K562 (cell line): Measurements from ENCODE around the gene TTC39B. TPM values are rescaled to one million over a fixed set of nuclear protein-coding genes. Genes with fewer than 3 reads are reported as not detected.
A peak's percentile ranks its signal among the peaks of the same experiment; 100 is the strongest.

Experiments used
- ATAC-seq: fragments of 200-7000 bp; cut with Tn5 transposase; 3 replicates; pipeline ENCODE4 v1.9.1; 2020; ENCODE audit warnings: moderate library complexity
- BruUV-seq: library from RNA; stranded (reverse); fragments of 400-500 nt; replicated peaks from 2 replicates; lab custom pipeline; 2021; lab: Mats Ljungman, UMichigan
- CTCF ChIA-PET: fragments of 300-600 bp; formaldehyde crosslinking; extraction: SDS; loops from one replicate; lab custom pipeline; 2021; ENCODE audit warnings: low intra/inter-chr PET ratio; lab: Yijun Ruan, JAX
- POLR2A ChIA-PET: fragments of 300-600, 350-650 bp; sonication (Branson Sonifier 250); formaldehyde crosslinking; extraction: SDS; loops from one replicate; lab custom pipeline; 2021; ENCODE audit warnings: antibody characterized with exemption, inconsistent platforms; lab: Yijun Ruan, JAX
- DNase-seq, 4 experiments: peaks; one replicate each; pipeline versions ENCODE4 v3.0.0 to v3.0.0-alpha.2; 2011 to 2018; ENCODE audit warnings: low spot score in 3 of 4, mixed read lengths in 3 of 4; ENCODE audit errors: extremely low read depth in 1 of 4
- FAIRE-seq: peaks from 2 replicates; lab custom pipeline; 2011; peaks lifted over from hg19 to GRCh38; lab: Jason Lieb, UNC
- H2AFZ ChIP-seq: 2 replicates; pipeline ENCODE4 v1.6.0; 2011; ENCODE audit warnings: low read depth, low read length, control low read depth, inconsistent platforms
- H3K27ac ChIP-seq: fragments of 200-600 bp; 3 replicates; pipeline ENCODE4 v1.8.0; 2011; ENCODE audit warnings: low read depth, mild to moderate bottlenecking, control low read depth, inconsistent platforms, low read length, moderate library complexity, mixed read lengths; ENCODE audit errors: extremely low read depth
- H3K27me3 ChIP-seq, 2 experiments: fragments of 300-600 bp in 1 of 2; 2 replicates in 1 of 2; 3 replicates in 1 of 2; pipeline versions ENCODE4 v1.6.0 to v1.8.0; 2011; ENCODE audit warnings: inconsistent platforms in 2 of 2, low read length in 2 of 2, mild to moderate bottlenecking in 1 of 2, mixed read lengths in 1 of 2, moderate library complexity in 1 of 2; ENCODE audit not compliant: control insufficient read depth in 2 of 2, insufficient read depth in 2 of 2
- H3K36me3 ChIP-seq: fragments of 300-600 bp; 3 replicates; pipeline ENCODE4 v1.8.0; 2011; ENCODE audit warnings: mild to moderate bottlenecking, low read length, inconsistent platforms; ENCODE audit not compliant: control insufficient read depth, insufficient read depth
- H3K4me1 ChIP-seq, 2 experiments: fragments of 200-600 bp in 1 of 2; replicated peaks in 1 of 2; 2 replicates in 1 of 2; 3 replicates in 1 of 2; pipeline versions ENCODE4 v1.5.1 to v1.8.0; 2011; ENCODE audit warnings: inconsistent platforms in 2 of 2, low read length in 2 of 2, mild to moderate bottlenecking in 1 of 2, mixed read lengths in 1 of 2, moderate library complexity in 1 of 2; ENCODE audit not compliant: control insufficient read depth in 2 of 2, insufficient read depth in 2 of 2
- H3K4me2 ChIP-seq: 2 replicates; pipeline ENCODE4 v1.6.1; 2011; ENCODE audit warnings: low read length, control low read depth, inconsistent platforms, mixed read lengths; ENCODE audit not compliant: insufficient read depth
- H3K4me3 ChIP-seq: fragments of 200-600 bp; sonication (generic), shearing (Covaris generic); 2 replicates; pipeline ENCODE4 v1.5.1; 2016; ENCODE audit warnings: control low read depth, inconsistent platforms
- H3K79me2 ChIP-seq: fragments of 200-600 bp; 3 replicates; pipeline ENCODE4 v1.8.0; 2011; ENCODE audit warnings: low read length, inconsistent platforms; ENCODE audit not compliant: control insufficient read depth, insufficient read depth
- H3K9ac ChIP-seq, 2 experiments: 2 replicates each; pipeline versions ENCODE4 v1.6.0 to v1.6.1; 2011; ENCODE audit warnings: low read depth in 2 of 2, low read length in 2 of 2, control low read depth in 1 of 2, inconsistent platforms in 1 of 2, mild to moderate bottlenecking in 1 of 2, mixed read lengths in 1 of 2; ENCODE audit not compliant: insufficient read depth in 1 of 2
- H3K9me1 ChIP-seq: one replicate; pipeline ENCODE4 v1.6.0; 2011; ENCODE audit warnings: inconsistent platforms, mild to moderate bottlenecking, low read length, moderate library complexity; ENCODE audit not compliant: control insufficient read depth, insufficient read depth
- H3K9me3 ChIP-seq: replicated peaks from 2 replicates; pipeline ENCODE4 v1.5.1; 2011; ENCODE audit warnings: low read depth, low read length, inconsistent platforms; ENCODE audit not compliant: control insufficient read depth, insufficient read depth
- H4K20me1 ChIP-seq: replicated peaks from 2 replicates; pipeline ENCODE4 v1.6.1; 2011; ENCODE audit warnings: low read length, inconsistent platforms, mixed read lengths; ENCODE audit not compliant: control insufficient read depth, insufficient read depth
- ELF1 ChIP-seq: fragments of 200-800 bp; sonication (Bioruptor generic); IDR thresholded peaks from 2 replicates; pipeline ENCODE4 v1.6.1; 2016; ENCODE audit warnings: missing genetic modification characterization, missing compliant biosample characterization
- IFI16 ChIP-seq: fragments of 250-450 bp; sonication (Bioruptor Pico); IDR thresholded peaks from 2 replicates; pipeline ENCODE4 v2.1.2; 2022; ENCODE audit warnings: mild to moderate bottlenecking, inconsistent platforms
- RHOXF2B ChIP-seq: fragments of 250-450 bp; sonication (Bioruptor Pico); conservative IDR thresholded peaks from 2 replicates; pipeline ENCODE4 v1.5.1; 2021
- ZNF12 ChIP-seq: sonication (generic); formaldehyde crosslinking; IDR thresholded peaks from 2 replicates; pipeline ENCODE4 v1.4.0; 2020; ENCODE audit warnings: mild to moderate bottlenecking, missing genetic modification reagents
- ZNF76 ChIP-seq: fragments of 250-450 bp; sonication (Bioruptor Pico); IDR thresholded peaks from 2 replicates; pipeline ENCODE4 v1.4.0; 2020; ENCODE audit warnings: mild to moderate bottlenecking, moderate library complexity, borderline replicate concordance
- WGBS: fragments of 100-300 bp; shearing (Covaris generic); methylation state at CpG from one replicate; pipeline ENCODE4 v1.1.6; 2016; ENCODE audit warnings: low coverage, mixed read lengths; ENCODE audit not compliant: insufficient coverage; ENCODE audit errors: missing lambda C conversion rate; 5-methylcytosine and 5-hydroxymethylcytosine counted together
- in situ Hi-C: fragments of 300-500 bp; cut with MboI; formaldehyde crosslinking; loops from 4 replicates; pipeline ENCODE4 v1.15.0; 2018; ENCODE audit warnings: inconsistent platforms, mixed read lengths
- intact Hi-C: fragments of 100-400 bp; cut with micrococcal nuclease; formaldehyde crosslinking; loops from 2 replicates; pipeline ENCODE4 v1.14.2; 2022
- polyA plus RNA-seq, 8 experiments: library from polyadenylated mRNA; depleted of rRNA in 4 of 8; stranded (reverse) in 5 of 8; unstranded in 3 of 8; fragments of >200 nt; fragmentation: Nextera tagmentation in 2 of 8; fragmentation: Illumina TruSeq in 1 of 8; extraction: Ambion mirVana in 2 of 8; extraction: Trizol in 1 of 8; gene quantifications; 2 replicates each; pipeline versions ENCODE4 v1.2.1 to v1.2.3, GENCODE V29; 2011 to 2014; ENCODE audit warnings: inconsistent platforms in 1 of 8, missing spikeins in 1 of 8
- total RNA-seq, 7 experiments: library from RNA; depleted of rRNA in 6 of 7; stranded (reverse); fragments of >200 nt in 6 of 7; fragmentation: Illumina TruSeq in 2 of 7; extraction: Trizol in 2 of 7; gene quantifications; 2 replicates each; pipeline versions ENCODE4 v1.2.1 to v1.2.3, GENCODE V29; 2011 to 2021; ENCODE audit warnings: low replicate concordance in 1 of 7
- TF ChIP-seq, protein P1 (sequence below): sonication (generic); IDR thresholded peaks from 2 replicates; pipeline ENCODE4 v1.6.1; 2016
- TF ChIP-seq, protein P2 (sequence below): fragments of 450-650 bp; formaldehyde crosslinking; IDR thresholded peaks from 2 replicates; pipeline ENCODE4 v1.4.0; 2022; ENCODE audit warnings: missing genetic modification characterization

The TTC39B gene
- total and polyA plus RNA-seq, 9 of the 15 experiments (the other 6 are each of a cell fraction or from before 2014, with no cell fraction given), result 0.32 to 1.2 (median 0.95) TPM

DNA sequence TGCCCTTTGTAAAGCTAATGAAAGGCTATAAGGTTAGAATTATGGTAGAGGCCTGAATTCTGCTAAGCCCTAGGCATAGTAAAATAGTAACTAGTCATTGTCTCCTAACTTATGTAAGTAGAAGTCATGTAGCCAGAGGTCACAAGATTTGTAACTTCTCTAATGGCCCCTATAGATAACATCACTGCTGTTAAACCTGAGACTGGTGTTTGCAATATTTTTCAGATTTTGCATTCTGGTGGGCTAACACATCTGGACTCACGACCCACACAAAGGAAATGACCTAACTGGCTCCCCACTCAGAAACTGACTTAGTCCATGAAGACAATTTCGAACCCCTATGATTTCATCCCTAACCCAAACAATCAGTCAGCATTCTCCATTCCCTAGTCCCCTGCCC lies 37.2 kb upstream of the TTC39B start:
- in situ Hi-C loops, result no loop called here
- Histone ChIP-seq H3K36me3 (no peaks in the 10 kb centered on the region), H3K9me1 (no peaks in the 10 kb centered on the region), H3K79me2 (no peaks in the 10 kb centered on the region), H3K4me2 (no peak overlapping the region), H3K4me3 (no peak overlapping the region), H3K4me1 (no peaks in the 10 kb centered on the region), H3K27ac (no peak overlapping the region), H3K9me3 (no peaks in the 10 kb centered on the region; the same call in 1 of the 2 replicates), H2AFZ (no peak overlapping the region), H3K27me3 (peaks cover 0 to 4% of the 10 kb centered on the region in 2 experiments; a peak in 1 of 5 replicates), H4K20me1 (no peaks in the 10 kb centered on the region), H3K9ac (no peak overlapping the region)
- CTCF ChIA-PET, result no interaction called here
- no TSS peak for BruUV-seq
- FAIRE-seq, result no peak
- intact Hi-C loops, result no loop called here
- 0% methylated on average over 2 of the region's 2 CpGs for WGBS
- no peak for ATAC-seq
- POLR2A ChIA-PET, result no interaction called here
- no peak for DNase-seq
- TF ChIP-seq, protein P1, sequence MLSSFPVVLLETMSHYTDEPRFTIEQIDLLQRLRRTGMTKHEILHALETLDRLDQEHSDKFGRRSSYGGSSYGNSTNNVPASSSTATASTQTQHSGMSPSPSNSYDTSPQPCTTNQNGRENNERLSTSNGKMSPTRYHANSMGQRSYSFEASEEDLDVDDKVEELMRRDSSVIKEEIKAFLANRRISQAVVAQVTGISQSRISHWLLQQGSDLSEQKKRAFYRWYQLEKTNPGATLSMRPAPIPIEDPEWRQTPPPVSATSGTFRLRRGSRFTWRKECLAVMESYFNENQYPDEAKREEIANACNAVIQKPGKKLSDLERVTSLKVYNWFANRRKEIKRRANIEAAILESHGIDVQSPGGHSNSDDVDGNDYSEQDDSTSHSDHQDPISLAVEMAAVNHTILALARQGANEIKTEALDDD, result peak; percentile 36; the same call in 1 of the 2 replicates
- TF ChIP-seq IFI16 (CRISPR knock-in tag), result no peak
- TF ChIP-seq RHOXF2B (CRISPR knock-in tag), result no peak
- TF ChIP-seq, protein P2, sequence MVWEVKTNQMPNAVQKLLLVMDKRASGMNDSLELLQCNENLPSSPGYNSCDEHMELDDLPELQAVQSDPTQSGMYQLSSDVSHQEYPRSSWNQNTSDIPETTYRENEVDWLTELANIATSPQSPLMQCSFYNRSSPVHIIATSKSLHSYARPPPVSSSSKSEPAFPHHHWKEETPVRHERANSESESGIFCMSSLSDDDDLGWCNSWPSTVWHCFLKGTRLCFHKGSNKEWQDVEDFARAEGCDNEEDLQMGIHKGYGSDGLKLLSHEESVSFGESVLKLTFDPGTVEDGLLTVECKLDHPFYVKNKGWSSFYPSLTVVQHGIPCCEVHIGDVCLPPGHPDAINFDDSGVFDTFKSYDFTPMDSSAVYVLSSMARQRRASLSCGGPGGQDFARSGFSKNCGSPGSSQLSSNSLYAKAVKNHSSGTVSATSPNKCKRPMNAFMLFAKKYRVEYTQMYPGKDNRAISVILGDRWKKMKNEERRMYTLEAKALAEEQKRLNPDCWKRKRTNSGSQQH (CRISPR knock-in tag), result no peak
- TF ChIP-seq ELF1 (tag), result no peak
- TF ChIP-seq ZNF76 (CRISPR knock-in tag), result no peak
- TF ChIP-seq ZNF12, result no peak
